ENCODE measurements around the gene PRKD2.
A peak's percentile ranks its signal among the peaks of the same experiment; 100 is the strongest.

Gene PRKD2

DNA sequence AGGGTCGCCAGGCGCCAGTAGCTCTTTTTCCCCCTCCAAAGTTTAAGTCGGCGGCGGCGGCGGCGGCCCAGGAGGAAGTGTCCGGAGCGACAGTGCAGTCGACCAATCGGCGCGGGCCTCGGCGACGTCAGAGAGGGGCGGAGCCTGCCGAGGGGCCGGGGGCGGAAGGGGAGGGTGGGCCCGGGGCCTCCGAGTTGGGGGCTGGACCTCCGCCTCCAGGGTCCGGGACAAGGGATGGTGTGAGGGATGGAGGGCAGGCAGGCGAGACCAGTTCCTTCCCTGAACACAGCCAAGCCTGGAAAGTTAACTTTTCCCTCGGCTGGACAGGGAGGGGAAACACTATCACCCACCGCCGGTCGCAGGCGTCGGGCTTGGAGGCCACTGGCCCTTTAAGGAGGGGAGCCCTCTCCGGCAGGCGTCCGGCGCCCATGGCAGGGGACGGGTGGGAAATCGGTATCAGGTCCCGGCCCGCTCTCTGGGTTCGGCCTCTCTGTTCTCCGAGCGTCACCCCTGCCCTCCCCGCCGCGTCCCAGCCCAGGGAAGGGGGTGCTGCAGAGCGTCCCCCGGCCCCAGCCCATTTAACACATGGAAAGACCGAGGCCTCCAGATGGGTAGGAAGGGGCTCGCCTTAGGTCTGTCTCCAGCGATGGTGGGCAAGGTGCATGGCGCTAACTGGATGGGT is at the start of gene PRKD2:
Gene PRKD2 (minus strand): TSS at position 81 of the 682 bp plus-strand sequence. CDS start 744 bp downstream, outside the sequence.
- DNase-seq (ENCODE audit: low read depth), result peak; percentile 83

DNA sequence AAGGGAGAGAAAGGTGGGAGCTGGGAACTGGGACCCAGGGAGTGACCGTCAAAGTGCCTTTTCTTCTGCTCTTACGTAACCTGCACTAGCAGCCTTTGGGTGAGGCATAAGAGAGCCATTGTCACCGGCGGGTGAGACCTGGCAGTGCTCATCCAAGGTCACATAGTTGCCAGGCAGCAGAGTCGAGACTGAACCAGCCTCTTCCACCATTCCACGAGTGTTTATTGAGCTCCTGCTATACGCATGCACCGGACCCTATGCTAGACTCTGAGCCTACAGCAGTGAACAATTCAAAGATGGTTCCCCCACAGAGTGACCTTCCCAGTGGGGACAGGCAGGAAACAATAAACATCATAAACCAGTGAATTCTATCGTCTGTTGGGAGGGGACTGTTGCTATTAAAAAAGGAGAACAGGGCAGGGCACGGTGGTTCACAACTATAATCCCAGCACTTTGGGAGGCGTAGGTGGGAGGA is 47.9 kb upstream of the PRKD2 start:
- DNase-seq (ENCODE audit: low read depth), result no peak

DNA sequence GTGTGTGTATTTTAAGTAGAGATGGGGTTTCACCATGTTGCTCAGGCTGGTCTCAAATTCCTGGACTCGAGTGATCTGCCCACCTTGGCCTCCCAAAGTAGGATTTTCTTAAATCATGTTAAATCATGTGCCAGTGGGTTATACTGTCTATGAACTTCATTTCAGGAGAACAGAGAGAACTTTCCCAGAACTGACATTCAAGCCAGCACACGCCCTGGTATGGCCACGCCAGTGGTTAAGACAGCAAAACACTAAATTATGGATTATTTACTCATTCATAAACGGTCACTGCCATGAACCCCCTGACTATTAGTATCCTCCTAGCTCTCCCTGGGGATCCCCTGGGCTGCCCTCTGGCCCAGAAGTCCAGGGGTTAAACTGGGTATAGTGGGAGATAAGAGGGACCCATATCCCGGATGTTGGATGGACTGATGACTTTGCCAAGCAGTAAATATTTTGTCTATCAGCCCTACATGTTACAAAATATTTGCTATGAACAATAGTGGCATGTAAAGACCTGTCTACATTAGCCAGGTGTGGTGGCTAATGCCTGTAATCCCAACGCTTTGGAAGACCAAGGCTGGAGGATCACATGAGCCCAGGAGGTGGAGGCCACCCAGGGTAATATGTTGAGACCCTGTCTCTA is 45.5 kb upstream of the PRKD2 start:
- peak; percentile 27 for DNase-seq (ENCODE audit: low read depth)

DNA sequence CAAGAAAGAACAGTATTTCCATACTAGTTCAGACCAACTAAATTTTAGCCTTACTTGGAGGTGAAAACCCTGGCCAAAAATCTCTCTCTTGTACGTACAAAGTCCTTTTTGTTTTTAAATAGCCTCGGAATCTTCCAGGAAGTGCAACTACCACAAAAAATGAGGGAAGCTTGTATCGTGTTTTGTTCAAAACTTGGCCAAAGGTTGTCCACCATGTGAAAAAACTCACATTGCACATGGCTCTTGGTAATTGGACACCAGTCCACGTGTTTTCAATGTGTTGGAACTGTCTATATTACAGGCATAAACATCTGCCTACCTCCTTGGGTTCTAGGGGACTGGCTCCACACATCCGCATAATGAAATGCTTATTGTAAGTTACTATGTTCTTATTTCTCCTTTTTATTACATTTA is 44.5 kb upstream of the PRKD2 start:
- DNase-seq (ENCODE audit: low read depth), result peak; percentile 95

DNA sequence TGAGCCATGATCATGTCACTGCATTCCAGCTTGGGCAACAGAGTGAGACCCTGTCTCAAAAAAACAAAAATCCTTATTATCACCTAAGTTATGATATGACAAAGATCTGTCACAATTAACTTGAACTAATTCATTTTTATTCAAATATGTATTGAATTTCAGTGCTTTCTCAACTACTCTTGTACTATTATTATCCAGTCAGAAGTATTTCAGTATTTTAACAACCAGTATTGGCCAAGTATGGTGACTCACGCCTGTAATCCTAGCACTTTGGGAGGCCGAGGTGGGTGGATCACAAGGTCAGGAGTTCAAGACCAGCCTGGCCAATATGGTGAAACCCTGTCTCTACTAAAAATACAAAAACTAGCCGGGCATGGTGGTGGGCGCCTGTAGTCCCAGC is 44.0 kb upstream of the PRKD2 start:
- peak; percentile 86 for DNase-seq (ENCODE audit: low read depth)

DNA sequence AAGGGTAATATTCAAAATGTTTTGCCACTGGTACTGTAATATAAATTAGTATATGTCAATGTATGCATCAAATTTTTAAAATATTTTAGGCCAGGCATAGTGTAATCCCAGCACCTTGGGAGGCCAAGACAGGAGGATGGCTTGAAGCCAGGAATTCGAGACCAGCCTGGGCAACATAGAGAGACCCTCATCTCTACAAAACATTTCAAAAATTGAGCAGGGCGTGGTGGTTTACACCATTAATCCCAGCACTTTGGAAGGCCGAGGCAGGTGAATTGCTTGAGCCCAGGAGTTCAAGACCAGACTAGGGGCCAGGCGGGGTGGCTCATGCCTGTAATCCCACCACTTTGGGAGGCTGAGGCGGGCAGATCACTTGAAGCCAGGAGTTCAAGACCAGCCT is 43.4 kb upstream of the PRKD2 start:
- no peak for DNase-seq (ENCODE audit: low read depth)

DNA sequence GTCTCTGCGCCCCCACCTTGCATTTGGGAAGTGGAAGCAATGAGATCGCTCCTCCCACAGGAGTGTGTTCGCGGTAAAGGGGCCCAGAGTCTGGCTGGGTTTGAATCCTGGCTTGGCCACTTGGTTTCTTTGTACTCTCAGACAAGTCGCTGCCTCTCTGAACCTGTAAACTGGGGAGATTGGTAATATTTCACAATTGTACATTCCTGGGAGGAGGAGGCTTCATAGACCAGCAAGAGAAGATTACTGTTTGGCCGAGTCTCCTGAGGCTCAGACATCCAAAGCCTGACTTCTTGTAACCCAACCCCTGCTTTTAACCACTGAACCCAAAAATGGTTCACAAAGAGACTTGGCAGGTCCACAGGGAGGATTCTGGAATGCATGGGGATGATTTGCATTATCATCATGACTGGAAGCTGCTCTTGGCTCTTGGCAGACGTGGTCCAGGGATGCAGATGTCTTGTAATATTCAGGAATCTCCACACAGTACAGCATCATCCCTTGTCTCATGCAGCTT is 43.0 kb upstream of the PRKD2 start:
- peak; percentile 100 for DNase-seq (ENCODE audit: low read depth)

DNA sequence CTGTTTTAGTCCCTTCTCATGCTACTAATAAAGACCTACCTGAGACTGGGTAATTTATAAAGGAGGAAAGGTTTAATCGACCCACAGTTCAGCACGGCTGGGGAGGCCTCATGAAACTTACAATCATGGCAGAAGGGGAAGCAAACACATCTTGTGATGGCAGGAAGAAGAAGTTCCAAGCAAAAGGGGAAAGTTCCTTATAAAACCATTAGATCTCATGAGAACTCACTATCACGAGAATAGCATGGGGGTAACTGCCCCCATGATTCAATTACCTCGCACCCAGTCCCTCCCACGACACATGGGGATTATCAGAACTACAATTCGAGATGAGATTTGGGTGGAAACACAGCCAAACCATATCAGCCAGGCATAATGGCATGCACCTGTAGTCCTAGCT is 42.3 kb upstream of the PRKD2 start:
- DNase-seq (ENCODE audit: low read depth), result no peak

DNA sequence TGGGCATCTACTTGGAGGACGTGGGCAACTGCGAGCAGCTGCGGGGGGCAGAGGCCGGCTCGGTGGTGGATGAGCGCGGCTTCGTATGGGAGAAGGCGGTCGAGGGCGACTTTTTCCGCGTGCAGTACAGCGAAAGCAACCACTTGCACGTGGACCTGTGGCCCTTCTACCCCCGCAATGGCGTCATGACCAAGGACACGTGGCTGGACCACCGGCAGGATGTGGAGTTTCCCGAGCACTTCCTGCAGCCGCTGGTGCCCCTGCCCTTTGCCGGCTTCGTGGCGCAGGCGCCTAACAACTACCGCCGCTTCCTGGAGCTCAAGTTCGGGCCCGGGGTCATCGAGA is 39.6 kb upstream of the PRKD2 start:
- DNase-seq (ENCODE audit: low read depth), result no peak

DNA sequence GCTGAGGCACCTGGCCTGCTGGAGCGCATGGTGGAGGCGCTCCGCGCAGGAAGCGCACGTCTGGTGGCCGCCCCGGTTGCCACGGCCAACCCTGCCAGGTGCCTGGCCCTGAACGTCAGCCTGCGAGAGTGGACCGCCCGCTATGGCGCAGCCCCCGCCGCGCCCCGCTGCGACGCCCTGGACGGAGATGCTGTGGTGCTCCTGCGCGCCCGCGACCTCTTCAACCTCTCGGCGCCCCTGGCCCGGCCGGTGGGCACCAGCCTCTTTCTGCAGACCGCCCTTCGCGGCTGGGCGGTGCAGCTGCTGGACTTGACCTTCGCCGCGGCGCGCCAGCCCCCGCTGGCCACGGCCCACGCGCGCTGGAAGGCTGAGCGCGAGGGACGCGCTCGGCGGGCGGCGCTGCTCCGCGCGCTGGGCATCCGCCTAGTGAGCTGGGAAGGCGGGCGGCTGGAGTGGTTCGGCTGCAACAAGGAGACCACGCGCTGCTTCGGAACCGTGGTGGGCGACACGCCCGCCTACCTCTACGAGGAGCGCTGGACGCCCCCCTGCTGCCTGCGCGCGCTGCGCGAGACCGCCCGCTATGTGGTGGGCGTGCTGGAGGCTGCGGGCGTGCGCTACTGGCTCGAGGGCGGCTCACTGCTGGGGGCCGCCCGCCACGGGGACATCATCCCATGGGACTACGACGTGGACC is 39.1 kb upstream of the PRKD2 start:
- no peak for DNase-seq (ENCODE audit: low read depth)

DNA sequence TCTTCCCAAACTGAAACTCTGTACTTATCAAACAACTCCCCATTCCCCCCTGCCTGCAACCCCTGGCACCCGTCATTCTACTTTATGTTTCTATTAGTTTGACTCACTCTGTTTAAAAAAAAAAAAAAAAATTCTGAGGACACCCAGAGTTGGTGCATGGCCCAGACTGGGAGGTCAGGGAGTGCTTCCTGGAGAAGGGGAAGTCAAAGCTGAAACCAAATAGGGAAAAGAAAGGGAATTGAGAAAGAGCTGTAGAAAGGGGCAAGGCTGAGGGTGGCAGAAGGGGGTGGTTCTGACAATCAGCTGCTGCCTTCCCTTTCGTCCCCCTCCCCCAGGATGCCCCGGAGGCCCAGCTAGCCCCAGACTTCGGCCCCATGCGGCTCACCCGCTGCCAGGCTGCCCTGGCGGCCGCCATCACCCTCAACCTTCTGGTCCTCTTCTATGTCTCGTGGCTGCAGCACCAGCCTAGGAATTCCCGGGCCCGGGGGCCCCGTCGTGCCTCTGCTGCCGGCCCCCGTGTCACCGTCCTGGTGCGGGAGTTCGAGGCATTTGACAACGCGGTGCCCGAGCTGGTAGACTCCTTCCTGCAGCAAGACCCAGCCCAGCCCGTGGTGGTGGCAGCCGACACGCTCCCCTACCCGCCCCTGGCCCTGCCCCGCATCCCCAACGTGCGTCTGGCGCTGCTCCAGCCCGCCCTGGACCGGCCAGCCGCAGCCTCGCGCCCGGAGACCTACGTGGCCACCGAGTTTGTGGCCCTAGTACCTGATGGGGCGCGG is 38.4 kb upstream of the PRKD2 start:
- peak; percentile 79 for DNase-seq (ENCODE audit: low read depth)

DNA sequence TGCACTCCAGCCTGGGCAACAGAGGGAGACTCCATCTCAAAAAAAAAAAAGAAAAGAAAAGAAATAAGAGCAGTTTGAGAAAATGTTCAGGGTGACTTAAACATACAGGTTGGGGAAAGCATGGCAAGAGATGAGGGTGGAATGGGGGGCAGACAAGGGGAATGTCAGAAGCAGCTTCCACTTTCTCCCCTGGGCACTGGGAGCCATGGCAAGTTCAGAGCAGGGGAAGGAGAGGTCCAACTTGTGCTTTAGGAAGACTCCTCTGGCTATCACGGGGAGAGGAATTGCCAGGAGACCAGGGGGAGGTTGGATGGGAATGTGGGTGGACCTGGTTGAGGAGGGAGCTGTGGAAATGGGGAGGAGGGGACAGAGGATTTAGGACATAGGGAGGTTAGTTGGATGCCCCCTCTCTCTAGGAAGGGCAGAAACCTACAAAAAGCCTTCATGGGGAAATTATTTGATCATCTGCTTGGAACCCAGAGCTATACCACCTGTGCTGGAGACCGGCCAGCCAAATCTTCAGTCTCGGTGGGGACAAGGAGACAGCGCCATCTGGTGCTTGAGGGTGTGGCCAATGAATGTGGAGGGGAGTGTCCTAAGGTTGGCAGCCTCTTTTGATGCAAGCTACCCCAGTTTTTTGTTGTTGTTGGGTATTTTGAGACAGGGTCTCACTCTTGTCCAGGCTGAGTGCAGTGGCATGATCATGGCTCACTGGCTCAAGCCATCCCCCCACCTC is 36.7 kb upstream of the PRKD2 start:
- DNase-seq (ENCODE audit: low read depth), result no peak

DNA sequence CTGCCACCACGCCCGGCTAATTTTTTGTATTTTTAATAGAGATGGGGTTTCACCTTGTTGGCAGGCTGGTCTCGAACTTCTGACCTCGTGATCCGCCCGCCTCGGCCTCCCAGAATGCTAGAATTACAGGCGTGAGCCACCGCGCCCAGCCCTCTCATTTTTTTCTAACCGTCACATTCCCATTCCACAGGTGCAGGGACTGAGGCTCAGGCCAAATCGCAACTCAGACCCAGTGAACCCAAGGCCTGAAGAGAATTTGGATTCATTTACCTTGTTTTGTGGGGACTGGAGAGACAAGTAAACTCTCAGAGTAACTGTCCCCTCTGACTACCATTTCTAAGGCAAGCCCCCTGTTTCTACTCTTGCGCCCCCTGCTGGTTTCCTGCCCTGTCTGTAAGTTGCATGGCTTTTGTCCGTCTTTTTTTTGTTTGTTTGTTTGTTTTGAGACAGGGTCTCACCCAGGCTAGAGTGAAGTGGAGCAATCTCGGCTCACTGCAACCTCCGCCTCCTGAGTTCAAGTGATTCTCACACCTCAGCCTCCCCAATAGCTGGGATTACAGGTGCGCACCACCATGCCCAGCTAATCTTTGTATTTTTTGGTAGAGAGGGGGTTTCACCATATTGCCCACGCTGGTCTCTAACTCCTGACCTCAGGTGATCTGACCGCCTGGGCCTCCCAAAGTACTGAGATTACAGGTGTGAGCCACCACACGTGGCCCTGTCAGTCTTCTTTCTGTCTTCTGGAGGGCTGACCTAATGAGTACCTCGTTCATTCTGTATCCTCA is 31.6 kb upstream of the PRKD2 start:
- DNase-seq (ENCODE audit: low read depth), result peak; percentile 28

DNA sequence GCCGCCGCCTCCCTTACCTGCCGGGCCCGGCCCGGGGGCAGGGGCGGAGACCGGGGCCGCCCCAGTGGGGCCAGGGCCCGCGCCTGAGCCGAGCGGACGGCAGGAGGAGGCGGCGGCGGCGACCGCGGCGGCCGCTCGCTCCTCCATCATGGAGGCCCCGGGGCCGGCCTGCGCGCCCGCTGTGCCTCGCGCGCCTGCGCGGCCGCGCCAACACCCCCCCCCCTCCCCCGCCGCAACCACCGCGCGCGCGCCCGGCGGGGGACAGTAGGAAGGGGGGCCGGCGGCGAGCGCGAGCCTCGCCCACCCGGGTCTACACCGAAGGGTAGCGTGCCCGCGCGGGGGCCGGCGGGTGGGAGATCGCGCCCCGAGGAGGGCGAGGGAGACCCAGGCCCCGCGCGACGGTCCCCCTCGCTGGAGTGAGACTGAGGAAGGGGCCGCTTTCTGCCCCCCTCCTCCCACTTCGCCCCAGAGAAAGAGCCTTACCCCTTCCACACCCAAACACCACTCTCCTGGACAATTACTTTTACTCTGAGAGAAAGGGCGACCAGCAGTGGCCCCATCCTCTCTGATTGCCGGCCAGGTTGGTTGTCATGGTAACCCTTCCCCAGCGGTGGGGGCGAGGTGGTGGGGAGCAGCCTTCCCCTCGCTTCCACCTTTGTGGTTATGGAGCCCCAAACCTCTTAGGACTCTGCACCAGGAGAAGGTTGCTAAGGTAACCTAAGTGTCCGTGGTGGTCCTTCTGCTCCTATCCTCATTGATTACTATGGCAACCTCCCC is 29.6 kb upstream of the PRKD2 start, which contains the start of gene STRN4:
Gene STRN4 (minus strand): TSS at position 170 of the 777 bp plus-strand sequence. CDS start 20 bp downstream, at position 150.
- peak; percentile 45 for DNase-seq (ENCODE audit: low read depth)

DNA sequence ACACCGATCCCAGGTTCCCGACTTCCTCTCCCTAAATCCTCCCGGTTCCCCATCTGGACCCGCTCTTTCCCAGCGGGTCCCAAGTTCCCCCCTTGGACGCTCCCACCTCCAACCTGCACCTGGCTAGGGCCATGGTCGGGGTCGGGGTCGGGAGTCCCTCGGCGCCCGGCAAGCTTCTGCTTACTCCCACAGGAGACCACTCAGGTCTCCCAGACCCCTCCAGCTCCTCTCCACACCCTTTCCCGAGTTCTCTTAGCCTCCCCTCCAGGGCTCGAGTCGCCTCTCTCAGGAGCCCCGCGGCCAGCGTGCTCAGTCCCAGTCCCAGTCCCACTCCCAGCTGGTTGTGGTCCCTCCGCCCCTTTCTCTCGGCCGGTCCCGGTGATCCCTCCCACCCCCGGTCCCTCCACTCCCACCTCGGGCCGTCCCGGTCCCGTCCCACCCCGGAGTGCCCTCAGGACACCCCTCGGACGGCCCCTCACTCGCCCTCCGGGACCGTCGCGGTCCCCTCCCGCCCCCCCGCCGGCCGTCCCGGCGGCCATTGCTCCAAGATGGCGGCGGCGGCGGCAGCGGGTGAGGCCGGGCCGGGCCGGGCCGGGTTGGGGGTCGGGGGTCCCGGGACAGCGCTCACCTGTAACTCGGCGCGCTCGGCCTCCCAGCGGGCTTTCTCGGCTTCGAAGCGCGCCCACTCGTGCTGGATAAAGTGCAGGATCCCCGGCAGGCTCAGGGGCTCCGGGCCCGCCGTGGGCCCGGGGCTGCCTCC is 28.8 kb upstream of the PRKD2 start, which contains the start of gene FKRP:
Gene FKRP (plus strand): TSS at position 537 of the 760 bp plus-strand sequence. CDS start 9,394 bp downstream, outside the sequence.
- no peak for DNase-seq (ENCODE audit: low read depth)

DNA sequence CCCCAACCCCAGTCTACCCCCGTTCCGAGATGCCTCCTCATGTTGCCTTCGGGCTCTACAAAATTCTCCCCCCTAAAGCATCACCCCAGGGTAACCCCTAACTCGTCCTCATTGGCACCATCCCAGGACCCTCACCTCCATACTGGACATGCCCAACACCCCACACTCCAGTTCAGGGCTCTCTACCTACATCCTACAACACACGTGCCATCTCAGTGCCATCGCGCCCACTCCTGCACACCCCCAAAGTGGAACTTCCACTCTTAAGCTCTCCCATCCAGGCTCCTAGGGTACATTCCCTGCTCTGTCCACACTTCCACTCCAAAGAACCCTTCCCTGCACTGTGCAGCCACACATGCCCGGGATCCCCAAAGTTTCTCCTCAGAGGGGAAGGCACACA is 28.1 kb upstream of the PRKD2 start:
- DNase-seq (ENCODE audit: low read depth), result no peak

DNA sequence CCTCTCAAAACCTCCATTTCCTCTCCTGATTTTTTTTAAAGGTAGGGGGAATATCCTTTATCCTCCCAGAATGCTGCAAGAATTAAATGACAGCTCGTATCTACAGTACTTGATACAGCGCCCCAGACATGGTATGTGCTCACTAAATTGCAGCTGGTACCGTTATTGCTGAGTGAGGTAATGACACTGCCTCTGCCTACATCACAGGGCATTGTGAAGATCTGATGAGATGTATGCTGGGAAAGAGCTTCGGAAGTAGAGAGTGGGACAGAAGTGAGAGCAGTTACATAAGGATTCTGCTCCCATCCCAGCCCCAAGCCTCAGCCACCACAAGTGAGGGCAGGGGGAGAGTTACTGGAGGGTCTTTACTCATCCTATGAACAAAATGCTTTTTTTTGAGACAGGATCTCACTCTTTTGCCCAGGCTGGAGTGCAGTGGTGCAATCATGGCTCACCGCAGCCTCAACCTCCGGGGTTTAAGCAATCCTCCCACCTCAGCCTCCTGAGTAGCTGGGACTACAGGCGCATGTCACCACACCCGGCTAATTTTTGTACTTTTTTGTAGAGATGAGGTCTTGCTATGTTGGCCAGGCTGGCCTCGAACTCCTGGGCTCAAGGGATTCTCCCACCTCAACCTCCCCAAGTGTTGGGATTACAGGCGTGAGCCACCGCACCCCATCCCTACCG is 27.2 kb upstream of the PRKD2 start:
- no peak for DNase-seq (ENCODE audit: low read depth)

DNA sequence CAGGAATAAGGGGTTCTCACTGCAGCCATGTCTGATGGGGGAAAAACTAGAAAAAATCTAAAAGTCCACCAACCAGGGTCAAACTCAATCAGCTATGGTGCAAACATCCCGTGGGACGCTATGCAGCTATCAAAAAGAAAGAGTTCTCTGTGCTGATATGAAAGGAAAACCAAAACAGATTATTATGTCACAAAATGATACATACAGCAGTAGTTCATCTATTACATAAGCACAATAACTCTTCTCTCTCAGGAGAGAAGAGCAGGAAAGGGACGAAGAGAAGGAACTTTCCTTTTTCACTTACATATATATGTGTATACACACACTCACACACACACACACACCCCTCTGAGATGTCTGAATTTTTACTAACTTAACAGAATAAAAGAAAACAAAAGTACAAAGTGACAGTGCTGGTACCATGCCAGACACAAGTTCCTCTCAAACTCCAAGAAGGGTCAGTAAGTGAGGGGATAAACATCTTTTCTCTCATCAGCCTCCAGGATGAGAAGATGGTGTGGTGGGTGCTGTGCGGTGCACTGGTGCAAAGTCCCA is 26.1 kb upstream of the PRKD2 start:
- no peak for DNase-seq (ENCODE audit: low read depth)

Measured in fibroblast of gingiva (primary cell).